ENCODE measurements around the gene ATP6V1A. TPM values are rescaled to one million over a fixed set of nuclear protein-coding genes. Genes with fewer than 3 reads are reported as not detected.
"Not testable (repeated sequence)": the region's sequence is repeated elsewhere in the genome, so short reads cannot be mapped to it uniquely, and the experiment has no call there.

The ATP6V1A gene
- total RNA-seq, 2 donors from 2014 or later: 30.5 to 33.2 TPM

DNA sequence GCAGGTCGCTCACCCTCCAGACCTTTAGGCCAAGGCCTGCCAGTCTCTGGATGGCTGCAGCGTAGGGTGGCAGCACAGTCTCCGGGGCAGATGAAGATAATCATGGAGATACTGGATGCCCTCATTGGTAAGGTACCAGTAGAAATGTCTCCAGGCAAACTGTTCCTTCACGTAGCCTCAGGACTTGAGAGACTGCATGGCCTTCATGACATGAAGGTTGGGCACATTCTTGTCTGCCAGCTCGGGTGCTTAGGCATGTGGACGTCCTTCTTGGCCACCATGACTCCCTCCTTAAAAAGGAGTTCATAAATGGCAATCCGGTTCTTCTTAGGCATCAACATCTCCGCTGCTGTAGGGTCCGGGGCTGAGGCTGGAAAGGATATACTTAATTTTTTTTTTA lies 103.6 kb downstream of the ATP6V1A start:
- ATAC-seq; DNase-seq; intact Hi-C loops (cut with DNase I): not testable (repeated sequence)

DNA sequence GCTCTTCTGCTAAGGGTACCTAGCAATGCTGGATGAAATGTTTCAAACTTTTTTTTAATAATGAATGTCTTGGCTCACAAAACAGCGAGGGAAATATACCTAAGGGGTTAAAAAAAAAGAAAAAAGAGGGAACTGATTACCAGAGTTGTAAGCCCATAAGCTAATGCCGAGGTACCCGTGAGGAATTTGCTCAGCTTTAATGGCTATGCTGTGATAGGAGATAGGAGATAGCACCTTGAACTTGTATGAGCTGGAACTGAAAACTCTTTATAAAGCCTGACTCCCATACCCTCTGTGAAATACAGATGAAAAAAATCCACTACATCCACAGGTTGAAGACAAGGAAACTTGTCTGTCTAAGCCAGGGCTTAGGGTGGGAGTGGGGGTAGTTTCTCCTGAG lies 105.7 kb downstream of the ATP6V1A start:
- DNase-seq (no peak), ATAC-seq (no peak)
- intact Hi-C loops (cut with DNase I): no loop called here

Other genes with a start within 250 kb of the ATP6V1A start
- 1 to 10 TPM; 6.3 to 7.8 TPM for gene SPICE1, start 231.9 kb upstream of the ATP6V1A start, total RNA-seq
- gene SIDT1, start 214.5 kb upstream of the ATP6V1A start, total RNA-seq: under 1 TPM; 0.71 to 0.79 TPM
- 10 to 100 TPM; 13.0 to 14.5 TPM for gene USF3, start 50.4 kb upstream of the ATP6V1A start, total RNA-seq
- gene NAA50, start 786 bp upstream of the ATP6V1A start, total RNA-seq: 10 to 100 TPM; 65.7 to 86.5 TPM
- gene GRAMD1C, start 91.8 kb downstream of the ATP6V1A start, total RNA-seq: 1 to 10 TPM; 2.0 to 2.1 TPM
- gene ZDHHC23, start 201.0 kb downstream of the ATP6V1A start, total RNA-seq: 1 to 10 TPM; 2.2 TPM

All from left cardiac atrium (tissue), 4 donors.